ENCODE measurements around the gene AHDC1.

Gene AHDC1

GRCh38 chr1:27598295-27598687 lies 5.7 kb downstream of the AHDC1 start:
- DNase-seq, result no peak

- DNase-seq, result no peak
Measured at GRCh38 chr1:27597516-27598294, 6.2 kb downstream of the AHDC1 start.

- no peak for DNase-seq
Measured at GRCh38 chr1:27596986-27597385, 7.0 kb downstream of the AHDC1 start.

- DNase-seq, result no peak
Measured at GRCh38 chr1:27596261-27596660, 7.7 kb downstream of the AHDC1 start.

- DNase-seq, result no peak
Measured at GRCh38 chr1:27595597-27595996, 8.3 kb downstream of the AHDC1 start.

GRCh38 chr1:27594564-27595510 lies 9.1 kb downstream of the AHDC1 start:
- DNase-seq, result no peak

GRCh38 chr1:27593678-27594563 lies 10.0 kb downstream of the AHDC1 start:
- DNase-seq, result no peak

GRCh38 chr1:27592931-27593677 lies 10.8 kb downstream of the AHDC1 start:
- no peak for DNase-seq

GRCh38 chr1:27592232-27592930 lies 11.6 kb downstream of the AHDC1 start:
- no peak for DNase-seq

- no peak for DNase-seq
Measured at GRCh38 chr1:27591622-27592021, 12.3 kb downstream of the AHDC1 start.

- no peak for DNase-seq
Measured at GRCh38 chr1:27590917-27591508, 12.9 kb downstream of the AHDC1 start.

- DNase-seq, result no peak
Measured at GRCh38 chr1:27589841-27590426, 14.0 kb downstream of the AHDC1 start.

- DNase-seq, result no peak
Measured at GRCh38 chr1:27589441-27589840, 14.5 kb downstream of the AHDC1 start.

GRCh38 chr1:27588256-27589232 lies 15.4 kb downstream of the AHDC1 start:
- no peak for DNase-seq

GRCh38 chr1:27585684-27586083 lies 18.3 kb downstream of the AHDC1 start:
- no peak for DNase-seq

- DNase-seq, result no peak
Measured at GRCh38 chr1:27584453-27584852, 19.5 kb downstream of the AHDC1 start.

- DNase-seq, result no peak
Measured at GRCh38 chr1:27583479-27583878, 20.5 kb downstream of the AHDC1 start.

- no peak for DNase-seq
Measured at GRCh38 chr1:27581823-27582243, 22.1 kb downstream of the AHDC1 start.

- DNase-seq, result no peak
Measured at GRCh38 chr1:27577504-27578188, 26.3 kb downstream of the AHDC1 start.
